ENCODE data around the gene EPHX1. TPM values are rescaled to one million over a fixed set of nuclear protein-coding genes. Genes with fewer than 3 reads are reported as not detected.

Gene EPHX1
- total RNA-seq, 6 donors from 2014 or later, result 82.8 to 205 (median 141) TPM

DNA sequence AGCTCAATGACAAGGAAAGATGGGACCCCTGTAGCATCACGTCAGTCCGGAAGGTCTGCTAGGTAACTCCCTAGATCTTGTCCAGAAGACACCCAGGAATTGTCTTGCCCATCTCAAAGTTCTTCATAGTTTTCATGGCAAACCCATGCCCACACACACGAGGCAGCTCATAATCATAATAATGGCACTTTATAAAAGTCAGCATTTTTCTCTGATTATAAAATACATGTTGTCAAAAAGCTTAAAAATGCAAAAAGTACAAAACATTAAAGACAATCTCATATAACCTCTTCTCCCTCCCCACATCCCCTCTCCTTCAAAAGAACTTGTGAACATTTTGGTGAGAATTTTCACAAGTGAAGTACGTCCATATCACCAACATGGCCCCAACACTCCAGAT, 30.8 kb downstream of the EPHX1 start:
- ATAC-seq (ENCODE audit: low FRiP score in 2 of 2) (no peak), DNase-seq (no peak)
- no peak overlapping the region for H3K27ac ChIP-seq
- no peak overlapping the region for H3K4me3 ChIP-seq
- WGBS, 2 donors, result 92% methylated on average over 4 of the region's 4 CpGs
- H3K9me3 ChIP-seq, result no peaks in the 10 kb centered on the region
- no peaks in the 10 kb centered on the region for H3K27me3 ChIP-seq
- peaks cover 0 to 68% (median 44%) of the 10 kb centered on the region in 4 donors for H3K36me3 ChIP-seq
- TF ChIP-seq, protein P1, sequence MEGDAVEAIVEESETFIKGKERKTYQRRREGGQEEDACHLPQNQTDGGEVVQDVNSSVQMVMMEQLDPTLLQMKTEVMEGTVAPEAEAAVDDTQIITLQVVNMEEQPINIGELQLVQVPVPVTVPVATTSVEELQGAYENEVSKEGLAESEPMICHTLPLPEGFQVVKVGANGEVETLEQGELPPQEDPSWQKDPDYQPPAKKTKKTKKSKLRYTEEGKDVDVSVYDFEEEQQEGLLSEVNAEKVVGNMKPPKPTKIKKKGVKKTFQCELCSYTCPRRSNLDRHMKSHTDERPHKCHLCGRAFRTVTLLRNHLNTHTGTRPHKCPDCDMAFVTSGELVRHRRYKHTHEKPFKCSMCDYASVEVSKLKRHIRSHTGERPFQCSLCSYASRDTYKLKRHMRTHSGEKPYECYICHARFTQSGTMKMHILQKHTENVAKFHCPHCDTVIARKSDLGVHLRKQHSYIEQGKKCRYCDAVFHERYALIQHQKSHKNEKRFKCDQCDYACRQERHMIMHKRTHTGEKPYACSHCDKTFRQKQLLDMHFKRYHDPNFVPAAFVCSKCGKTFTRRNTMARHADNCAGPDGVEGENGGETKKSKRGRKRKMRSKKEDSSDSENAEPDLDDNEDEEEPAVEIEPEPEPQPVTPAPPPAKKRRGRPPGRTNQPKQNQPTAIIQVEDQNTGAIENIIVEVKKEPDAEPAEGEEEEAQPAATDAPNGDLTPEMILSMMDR (IDR thresholded peaks at IDR 0.05), result no peak
- TF ChIP-seq EP300 (IDR thresholded peaks at IDR 0.05) (no peak), POLR2AphosphoS5 (IDR thresholded peaks at IDR 0.05) (no peak), POLR2A (IDR thresholded peaks at IDR 0.05) (no peak)
- H3K4me1 ChIP-seq, result peaks cover 4 to 6% (median 6%) of the 10 kb centered on the region in 4 donors

DNA sequence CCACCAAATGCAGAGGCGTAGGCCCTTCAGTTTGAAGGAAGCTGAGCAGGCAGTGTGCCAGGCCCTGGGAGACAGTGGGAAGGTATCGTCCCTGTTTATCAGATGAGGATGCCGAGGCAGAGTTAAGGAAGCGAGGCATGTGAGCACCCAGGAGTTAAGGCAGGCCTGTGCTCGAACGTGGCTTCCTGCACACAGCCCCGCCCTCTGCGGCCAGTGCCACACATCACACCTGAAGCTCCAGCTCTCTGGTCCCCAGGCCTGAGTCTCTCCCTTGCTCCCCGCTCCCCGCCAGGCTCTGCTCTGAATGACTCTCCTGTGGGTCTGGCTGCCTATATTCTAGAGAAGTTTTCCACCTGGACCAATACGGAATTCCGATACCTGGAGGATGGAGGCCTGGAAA, 32.1 kb downstream of the EPHX1 start:
- TF ChIP-seq EP300 (IDR thresholded peaks at IDR 0.05), result no peak
- TF ChIP-seq, protein P1 (IDR thresholded peaks at IDR 0.05), result no peak
- TF ChIP-seq POLR2A (IDR thresholded peaks at IDR 0.05), result no peak
- TF ChIP-seq POLR2AphosphoS5 (IDR thresholded peaks at IDR 0.05), result no peak
- peaks cover 3 to 81% (median 56%) of the 10 kb centered on the region in 4 donors for H3K36me3 ChIP-seq
- no peak for DNase-seq
- no peaks in the 10 kb centered on the region for H3K27me3 ChIP-seq
- H3K4me3 ChIP-seq, result no peak overlapping the region
- H3K9me3 ChIP-seq, result no peaks in the 10 kb centered on the region
- peak overlapping the region in 3 of 4 donors; percentile 11 to 42 (median 15) for H3K27ac ChIP-seq
- WGBS, 2 donors, result 79 to 80% methylated on average over 12 of the region's 12 CpGs
- H3K4me1 ChIP-seq, result peaks cover 0 to 5% (median 3%) of the 10 kb centered on the region in 4 donors
- no peak for ATAC-seq (ENCODE audit: low FRiP score in 2 of 2)

DNA sequence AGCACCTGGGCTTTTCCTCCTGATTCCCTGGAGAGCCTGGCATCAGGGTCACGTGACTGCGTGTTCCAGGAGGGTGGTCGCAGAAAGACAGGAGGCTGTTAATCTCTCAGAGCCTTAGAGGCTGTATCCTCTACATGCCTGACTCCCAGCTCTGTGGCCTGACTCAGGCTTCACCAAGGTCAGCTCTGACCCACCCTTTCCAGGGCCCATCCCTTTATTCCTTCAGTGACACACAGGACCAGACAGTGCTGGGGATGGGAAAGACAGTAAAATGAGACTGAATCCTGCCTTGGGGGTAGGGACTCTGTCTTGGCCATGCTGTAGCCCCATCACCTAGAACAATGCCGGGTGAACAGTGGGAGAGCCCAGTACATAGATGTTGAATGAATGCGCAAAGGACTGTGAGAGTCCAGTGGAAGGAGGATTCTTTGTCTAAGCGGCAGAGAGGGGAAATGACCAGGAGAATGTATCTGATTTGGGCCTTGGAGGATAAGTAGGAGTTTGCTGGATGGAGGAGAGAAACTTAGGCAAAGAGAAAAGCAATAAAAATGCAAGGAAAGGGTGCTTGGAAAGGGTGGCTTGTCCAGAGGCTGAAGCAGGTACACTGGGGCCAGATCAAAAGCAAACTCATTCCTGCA, 33.0 kb downstream of the EPHX1 start:
- Histone ChIP-seq H3K27me3 (no peaks in the 10 kb centered on the region), H3K9me3 (no peaks in the 10 kb centered on the region), H3K36me3 (peaks cover 5 to 82% (median 58%) of the 10 kb centered on the region in 4 donors), H3K4me1 (peaks cover 0 to 12% (median 6%) of the 10 kb centered on the region in 4 donors), H3K4me3 (no peak overlapping the region), H3K27ac (peak overlapping the region in 2 of 4 donors; percentile 15 to 23)
- WGBS, 2 donors, result 95 to 97% methylated on average over 6 of the region's 6 CpGs
- no peak for ATAC-seq (ENCODE audit: low FRiP score in 2 of 2)
- TF ChIP-seq POLR2AphosphoS5 (IDR thresholded peaks at IDR 0.05) (no peak), POLR2A (IDR thresholded peaks at IDR 0.05) (no peak), EP300 (IDR thresholded peaks at IDR 0.05) (no peak)
- TF ChIP-seq, protein P1 (IDR thresholded peaks at IDR 0.05), result no peak
- DNase-seq, result no peak

DNA sequence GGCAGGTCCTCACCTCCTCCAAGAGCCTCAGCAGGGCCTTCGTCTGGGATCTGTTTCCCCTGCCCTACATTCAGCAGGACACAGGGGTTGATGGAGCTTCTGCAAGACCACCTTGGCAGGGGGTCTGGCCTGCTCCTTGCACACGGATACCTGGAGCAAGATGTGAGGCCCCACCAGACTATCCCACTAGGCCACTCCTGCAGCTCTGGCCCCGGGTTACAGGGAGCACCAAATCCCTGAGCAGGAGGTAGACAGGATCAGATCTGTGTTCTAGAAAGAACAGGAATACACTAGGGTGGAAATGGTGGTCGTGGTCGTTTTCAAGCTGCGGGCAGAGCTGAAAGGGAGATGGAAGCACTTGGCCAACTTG, 33.5 kb downstream of the EPHX1 start:
- Histone ChIP-seq H3K9me3 (no peaks in the 10 kb centered on the region), H3K27ac (peak overlapping the region in 1 of 4 donors; percentile 23), H3K4me1 (peaks cover under 1 to 12% (median 8%) of the 10 kb centered on the region in 4 donors), H3K27me3 (no peaks in the 10 kb centered on the region), H3K4me3 (no peak overlapping the region), H3K36me3 (peaks cover 5 to 84% (median 60%) of the 10 kb centered on the region in 4 donors)
- TF ChIP-seq POLR2A (IDR thresholded peaks at IDR 0.05) (no peak), POLR2AphosphoS5 (IDR thresholded peaks at IDR 0.05) (no peak), EP300 (IDR thresholded peaks at IDR 0.05) (no peak)
- TF ChIP-seq, protein P1 (IDR thresholded peaks at IDR 0.05), result no peak
- 82 to 87% methylated on average over 5 to 6 of the region's 6 CpGs for WGBS, 2 donors
- DNase-seq (no peak), ATAC-seq (ENCODE audit: low FRiP score in 2 of 2) (no peak)

Data from upper lobe of left lung (tissue), 6 donors.